GM23248 (cell line): ENCODE results near the gene SUN2.

ENCODE experiments used
- EZH2 ChIP-seq: fragments of 200-600 bp; sonication (generic); IDR thresholded peaks from 2 replicates; pipeline ENCODE4 v1.6.1; 2018; ENCODE audit warnings: antibody characterized with exemption, mild to moderate bottlenecking; ENCODE audit not compliant: insufficient read depth, poor library complexity, severe bottlenecking
- EZH2phosphoT487 ChIP-seq: fragments of 200-600 bp; sonication (generic); IDR thresholded peaks from 2 replicates; pipeline ENCODE4 v1.6.1; 2018; ENCODE audit warnings: antibody characterized with exemption, moderate library complexity, mild to moderate bottlenecking, low read depth; ENCODE audit not compliant: insufficient read depth

DNA sequence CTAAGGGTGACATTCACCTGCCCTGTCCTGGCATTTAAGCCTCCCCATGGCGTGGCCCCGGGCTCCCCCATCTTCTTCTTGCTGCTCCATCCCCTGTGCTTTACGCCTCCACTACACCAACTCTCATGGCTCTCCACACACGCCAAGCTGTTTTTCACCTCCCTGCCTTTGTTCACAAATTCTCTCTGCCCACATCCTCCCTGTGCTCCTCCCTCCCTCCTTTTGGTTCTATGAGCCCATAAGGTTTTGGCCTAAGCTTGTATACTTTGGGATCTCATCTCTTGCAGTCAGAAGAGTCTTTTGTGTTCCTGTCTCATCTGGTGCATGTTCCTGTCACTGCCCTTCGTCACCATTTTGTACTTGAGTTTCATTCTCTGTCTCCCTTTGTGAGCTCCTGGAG is 42.7 kb upstream of the SUN2 start:
- TF ChIP-seq EZH2phosphoT487 = no peak
- TF ChIP-seq EZH2 = no peak
